Aorta (tissue), 5 donors: ENCODE data around the gene POC1A. TPM values are rescaled to one million over a fixed set of nuclear protein-coding genes. Genes with fewer than 3 reads are reported as not detected.

Experiments used
- ATAC-seq: fragments of 200-7000 bp; cut with Tn5 transposase; one replicate; pipeline ENCODE4 v1.9.1; 2022; ENCODE audit warnings: moderate library complexity; ENCODE audit not compliant: low FRiP score
- DNase-seq, 2 donors: peaks; one replicate each; pipeline ENCODE4 v3.0.0-alpha.2; 2020
- H3K27ac ChIP-seq, 2 donors: one replicate each; pipeline ENCODE4 v1.5.1; 2013; ENCODE audit warnings: low read length in 2 of 2, mild to moderate bottlenecking in 2 of 2, moderate library complexity in 2 of 2, control low read depth in 1 of 2, inconsistent platforms in 1 of 2, low read depth in 1 of 2
- H3K27me3 ChIP-seq, 2 donors: one replicate each; pipeline ENCODE4 v1.6.1; 2013; ENCODE audit warnings: control low read depth in 1 of 2, low read length in 1 of 2, mild to moderate bottlenecking in 1 of 2, moderate library complexity in 1 of 2; ENCODE audit not compliant: insufficient read depth in 2 of 2, control insufficient read depth in 1 of 2
- H3K36me3 ChIP-seq, 2 donors: one replicate each; pipeline ENCODE4 v1.6.1; 2013; ENCODE audit warnings: control low read depth in 1 of 2, low read length in 1 of 2, mild to moderate bottlenecking in 1 of 2; ENCODE audit not compliant: insufficient read depth in 2 of 2, control insufficient read depth in 1 of 2
- H3K4me1 ChIP-seq, 2 donors: one replicate each; pipeline ENCODE4 v1.6.1; 2013; ENCODE audit warnings: low read length in 2 of 2, control low read depth in 1 of 2, mild to moderate bottlenecking in 1 of 2, moderate library complexity in 1 of 2; ENCODE audit not compliant: insufficient read depth in 2 of 2, control insufficient read depth in 1 of 2
- H3K4me3 ChIP-seq, 2 donors: one replicate each; pipeline ENCODE4 v1.5.1; 2013; ENCODE audit warnings: low read length in 2 of 2, control low read depth in 1 of 2, mild to moderate bottlenecking in 1 of 2
- H3K9me3 ChIP-seq: one replicate; pipeline ENCODE4 v1.6.1; 2013; ENCODE audit warnings: mild to moderate bottlenecking, low read length; ENCODE audit not compliant: control insufficient read depth
- WGBS, 2 donors: extraction: QIAGEN DNeasy Blood & Tissue Kit; methylation state at CpG; one replicate each; pipeline ENCODE4 v1.1.7; 2013; 5-methylcytosine and 5-hydroxymethylcytosine counted together
- intact Hi-C, 2 donors: fragments of 100-400 bp; cut with DNase I; formaldehyde crosslinking; loops; one replicate each; pipeline versions ENCODE4 v1.14.2 to v1.15.0; 2022
- polyA plus RNA-seq, 2 donors: library from polyadenylated mRNA; stranded (reverse); fragments of 200-250 nt; gene quantifications; one replicate each; pipeline ENCODE4 v1.2.3, GENCODE V29; 2013
- total RNA-seq, 2 donors: library from RNA; stranded (reverse); fragmentation: NEBNext Ultra II Directional; extraction: Animal tissue kit (Norgen Biotek cat#: 25700); gene quantifications; one replicate each; pipeline ENCODE4 v1.2.1, GENCODE V29; 2021
- donor health status: healthy with polysubstance abuse.
- donor health status: Bipolar disorder and iron deficiency.
- donor health status: DM: no; HTN: no; CAD: no.
- donor health status: DM: no; HTN: no; CAD: no.
- donor health status: DM: yes; HTN: yes; CAD: no.

POC1A gene
- total and polyA plus RNA-seq, 4 donors: 0.38 to 2.1 (median 1.2) TPM

DNA sequence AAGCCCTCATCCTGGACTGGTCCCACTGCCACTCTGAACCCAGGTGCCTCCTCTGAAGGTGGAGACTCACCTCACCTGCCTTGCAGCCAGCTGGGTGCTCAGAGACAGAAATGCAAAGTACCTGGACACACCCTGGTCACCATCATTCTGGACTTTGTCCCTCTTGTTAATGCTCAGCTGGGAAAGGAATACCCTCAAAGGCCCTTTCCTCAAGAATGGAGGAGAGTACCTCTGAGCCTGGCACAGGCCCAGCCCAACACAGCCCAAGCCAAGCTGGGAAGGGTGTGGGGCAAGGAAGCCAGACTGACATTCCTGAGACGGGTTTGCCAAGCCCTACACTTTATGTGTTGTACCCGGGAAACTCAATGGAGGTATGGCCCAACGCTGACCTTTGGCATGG is 42.8 kb upstream of the POC1A start:
- 33 to 42% methylated on average over 3 of the region's 3 CpGs for WGBS, 2 donors
- Histone ChIP-seq H3K27me3 (no peaks in the 10 kb centered on the region), H3K36me3 (no peaks in the 10 kb centered on the region), H3K9me3 (no peaks in the 10 kb centered on the region), H3K4me3 (no peak overlapping the region), H3K4me1 (no peaks in the 10 kb centered on the region), H3K27ac (no peak overlapping the region)
- no peak for DNase-seq
- intact Hi-C loops: no loop called here
- peak; percentile 1 for ATAC-seq

- Histone ChIP-seq H3K27me3 (no peaks in the 10 kb centered on the region), H3K36me3 (no peaks in the 10 kb centered on the region), H3K9me3 (no peaks in the 10 kb centered on the region), H3K4me1 (no peaks in the 10 kb centered on the region), H3K4me3 (no peak overlapping the region), H3K27ac (no peak overlapping the region)
- peak; percentile 1 for ATAC-seq
- intact Hi-C loops: no loop called here
- peak in 1 of 2 donors; percentile 72 for DNase-seq
- WGBS, 2 donors: 88 to 91% methylated on average over 10 of the region's 10 CpGs
Observed at GRCh38 chr3:52195823-52196331, 41.7 kb upstream of the POC1A start.

GRCh38 chr3:52195291-52195597 is 41.0 kb upstream of the POC1A start:
- no peak for ATAC-seq
- no peak for DNase-seq
- Histone ChIP-seq H3K4me3 (no peak overlapping the region), H3K4me1 (peaks cover 0 to 2% of the 10 kb centered on the region in 2 donors), H3K36me3 (no peaks in the 10 kb centered on the region), H3K27ac (no peak overlapping the region), H3K9me3 (no peaks in the 10 kb centered on the region), H3K27me3 (no peaks in the 10 kb centered on the region)
- intact Hi-C loops: no loop called here
- WGBS, 2 donors: 99 to 100% methylated on average over 3 of the region's 3 CpGs

- no peak overlapping the region for H3K4me3 ChIP-seq
- no peaks in the 10 kb centered on the region for H3K36me3 ChIP-seq
- ATAC-seq (no peak), DNase-seq (no peak)
- WGBS, 2 donors: 86 to 92% methylated on average over 14 of the region's 14 CpGs
- intact Hi-C loops: no loop called here
- no peak overlapping the region for H3K27ac ChIP-seq
- H3K27me3 ChIP-seq: no peaks in the 10 kb centered on the region
- H3K9me3 ChIP-seq: no peaks in the 10 kb centered on the region
- H3K4me1 ChIP-seq: peaks cover 0 to 2% of the 10 kb centered on the region in 2 donors
Observed at GRCh38 chr3:52194485-52195290, 40.5 kb upstream of the POC1A start.

DNA sequence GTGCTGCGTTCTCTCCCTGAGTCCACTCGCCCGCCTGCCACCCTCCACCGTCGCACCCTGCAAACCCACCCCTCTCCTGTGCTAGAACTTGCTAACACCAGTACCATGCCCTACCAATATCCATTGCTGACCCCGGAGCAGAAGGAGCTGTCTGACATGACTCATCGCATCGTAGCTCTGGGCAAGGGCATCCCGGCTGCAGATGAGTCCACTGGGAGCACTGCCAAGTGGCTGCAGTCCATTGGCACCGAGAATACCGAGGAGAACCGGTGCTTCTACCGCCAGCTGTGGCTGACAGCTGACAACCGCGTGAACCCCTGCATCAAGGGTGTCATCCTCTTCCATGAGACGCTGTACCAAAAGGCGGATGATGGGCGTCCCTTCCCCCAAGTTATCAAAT is 38.8 kb upstream of the POC1A start:
- Histone ChIP-seq H3K27me3 (no peaks in the 10 kb centered on the region), H3K4me1 (peaks cover 0 to 2% of the 10 kb centered on the region in 2 donors), H3K4me3 (no peak overlapping the region), H3K27ac (no peak overlapping the region), H3K9me3 (no peaks in the 10 kb centered on the region), H3K36me3 (no peaks in the 10 kb centered on the region)
- 69 to 71% methylated on average over 18 of the region's 18 CpGs for WGBS, 2 donors
- intact Hi-C loops: no loop called here
- ATAC-seq: no peak
- DNase-seq: no peak

DNA sequence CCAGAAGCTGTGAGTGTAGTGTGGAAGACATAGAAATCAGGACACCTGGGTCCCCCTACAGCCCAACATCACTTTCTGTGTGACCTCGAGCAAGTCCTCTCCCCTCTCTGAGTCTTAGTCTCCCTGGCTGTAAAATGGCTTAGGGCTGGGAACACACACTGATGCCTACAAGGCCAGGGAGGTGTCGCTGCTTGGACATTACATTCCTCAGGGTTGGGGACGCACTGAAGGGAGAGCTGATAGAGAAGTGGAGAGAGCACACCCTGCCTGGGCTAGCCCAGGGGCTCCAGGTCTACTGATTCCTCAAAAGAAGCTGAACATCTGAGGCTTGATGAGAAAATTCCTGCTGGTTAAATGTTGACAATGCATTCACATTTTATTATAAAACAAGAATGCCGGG is 37.4 kb upstream of the POC1A start:
- DNase-seq: no peak
- Histone ChIP-seq H3K27me3 (no peaks in the 10 kb centered on the region), H3K27ac (no peak overlapping the region), H3K36me3 (no peaks in the 10 kb centered on the region), H3K4me3 (no peak overlapping the region), H3K4me1 (peaks cover 0 to 2% of the 10 kb centered on the region in 2 donors), H3K9me3 (no peaks in the 10 kb centered on the region)
- intact Hi-C loops: loop anchor here in 1 of 2 donors (2.0 kb wide), 1 partner anchor 35 kb away; no protein-coding TSS in a partner anchor
- 95% methylated on average over 4 of the region's 4 CpGs for WGBS, 2 donors
- ATAC-seq: no peak

DNA sequence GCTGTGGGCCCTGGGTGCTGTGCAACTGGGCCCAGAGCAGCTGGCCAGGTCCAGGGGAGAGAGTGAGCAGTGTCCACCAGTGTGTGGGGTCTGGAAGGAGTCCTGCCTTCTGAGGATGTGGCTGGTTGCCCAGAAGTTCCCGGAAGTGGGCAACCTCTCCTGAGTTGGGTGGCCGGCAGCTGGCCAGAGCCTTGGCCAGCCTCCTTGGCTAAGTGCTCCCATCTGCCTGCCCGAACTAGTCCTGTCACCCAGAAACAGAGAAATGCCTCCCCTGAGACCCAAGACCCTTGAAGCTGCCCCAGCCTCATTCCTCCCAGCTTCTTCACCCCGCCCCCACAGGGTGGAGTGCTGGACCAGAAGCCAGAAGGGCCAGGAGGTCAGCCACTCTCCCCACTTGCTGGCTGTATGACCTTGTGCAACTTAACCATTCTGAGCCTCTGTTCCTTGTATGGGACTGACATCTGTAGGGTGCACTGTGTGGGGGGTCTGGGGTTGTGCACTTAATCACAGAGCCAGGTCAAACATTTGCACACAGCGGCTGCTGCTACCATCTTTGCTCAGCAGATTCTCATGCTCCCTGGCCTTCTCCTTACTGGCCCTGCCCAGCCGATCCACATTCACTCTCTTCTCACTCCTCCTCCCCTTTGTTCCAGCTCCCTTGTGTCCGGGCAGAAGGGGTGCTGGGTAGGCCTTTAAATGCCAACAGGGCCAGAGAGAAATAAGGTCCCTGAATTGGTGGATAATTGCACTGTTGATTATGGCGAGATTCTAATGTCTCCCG is 36.3 kb upstream of the POC1A start:
- Histone ChIP-seq H3K27me3 (no peaks in the 10 kb centered on the region), H3K4me3 (no peak overlapping the region), H3K27ac (peak overlapping the region in 1 of 2 donors; percentile 32), H3K36me3 (no peaks in the 10 kb centered on the region), H3K4me1 (peaks cover 0 to 2% of the 10 kb centered on the region in 2 donors), H3K9me3 (no peaks in the 10 kb centered on the region)
- DNase-seq (peak; percentile 76 to 88), ATAC-seq (peak; percentile 75)
- intact Hi-C loops: loop anchor here in 1 of 2 donors (2.0 kb wide), 1 partner anchor 34 kb away; no protein-coding TSS in a partner anchor
- 22 to 27% methylated on average over 9 of the region's 9 CpGs for WGBS, 2 donors

GRCh38 chr3:52188556-52188955 is 34.3 kb upstream of the POC1A start:
- H3K27ac ChIP-seq: no peak overlapping the region
- H3K36me3 ChIP-seq: no peaks in the 10 kb centered on the region
- ATAC-seq: no peak
- no peaks in the 10 kb centered on the region for H3K9me3 ChIP-seq
- no peak for DNase-seq
- intact Hi-C loops: no loop called here
- no peak overlapping the region for H3K4me3 ChIP-seq
- no peaks in the 10 kb centered on the region for H3K27me3 ChIP-seq
- WGBS, 2 donors: 90 to 96% methylated on average over 1 of the region's 1 CpG
- H3K4me1 ChIP-seq: peaks cover 0 to 2% of the 10 kb centered on the region in 2 donors
